Stimulated activated CD8-positive, alpha-beta memory T cell treated with anti-CD3 and anti-CD28 coated beads, Interleukin-15, amount 100 ng/mL, for 48 hours (primary cell): ENCODE results near the gene TXNRD2.
"Not testable (repeated sequence)": the region's sequence is repeated elsewhere in the genome, so short reads cannot be mapped to it uniquely, and the experiment has no call there.

ENCODE experiments used
- DNase-seq, 2 donors: peaks; one replicate each; pipeline ENCODE4 v3.0.0-alpha.2; 2020; ENCODE audit warnings: low read depth in 2 of 2

TXNRD2 gene

DNA sequence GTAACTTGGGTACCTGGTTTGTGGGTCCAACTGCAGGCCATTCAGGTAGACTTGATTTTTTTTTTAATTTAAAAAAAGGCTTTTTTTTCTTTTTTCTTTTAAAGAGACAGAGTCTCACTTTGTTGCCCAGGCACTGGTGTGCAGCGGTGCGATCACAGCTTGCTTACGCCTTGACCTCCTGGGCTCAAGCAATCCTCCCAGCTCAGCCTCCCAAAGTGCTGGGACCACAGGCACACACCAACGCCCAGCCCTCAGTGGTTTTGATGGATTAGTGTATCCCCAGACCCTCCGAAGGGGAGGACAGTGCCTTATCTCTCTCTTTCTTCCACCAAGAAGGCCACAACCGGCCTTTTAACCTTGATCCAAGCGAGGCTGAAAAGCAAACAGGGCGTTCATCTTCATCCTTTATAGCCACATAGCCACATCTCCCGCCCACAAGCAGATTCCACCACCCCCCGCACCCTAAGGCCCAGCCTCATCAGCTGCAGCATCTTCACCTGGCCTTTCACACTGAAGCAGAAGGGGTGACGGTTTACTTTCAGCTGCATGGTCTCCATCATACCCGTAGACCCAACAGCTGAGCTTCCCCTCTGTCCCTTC, 17.6 kb downstream of the TXNRD2 start:
- DNase-seq = no peak

DNA sequence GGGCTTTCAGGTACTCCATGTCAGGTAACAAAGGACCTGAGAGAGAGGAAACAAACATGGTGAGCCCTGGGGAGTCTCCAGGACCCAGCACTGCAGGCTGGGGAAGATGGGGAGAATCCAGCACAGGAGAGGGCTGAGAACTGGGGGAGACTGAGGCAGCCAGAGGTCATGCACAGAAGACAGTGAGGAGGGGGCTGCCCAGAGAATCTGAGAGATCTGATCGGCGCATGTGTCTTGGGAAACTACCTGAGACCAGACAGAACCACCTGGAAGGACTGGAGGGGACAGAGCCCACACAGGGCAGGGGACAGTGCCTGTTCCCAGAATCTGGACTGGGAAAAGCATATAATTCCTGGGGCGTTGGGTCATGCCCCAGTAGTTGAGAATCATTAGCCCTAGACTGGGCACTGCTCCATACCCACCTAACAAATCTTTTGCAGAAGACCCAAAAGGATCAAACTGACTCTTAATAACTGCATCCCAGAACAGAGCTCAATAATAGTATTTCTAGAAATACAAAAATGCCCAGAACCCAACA, 20.0 kb downstream of the TXNRD2 start:
- no peak for DNase-seq

- no peak for DNase-seq
Measured at GRCh38 chr22:19919701-19920363, 21.8 kb downstream of the TXNRD2 start.

GRCh38 chr22:19918332-19919106, 23.1 kb downstream of the TXNRD2 start:
- DNase-seq = no peak

GRCh38 chr22:19917389-19918138, 24.1 kb downstream of the TXNRD2 start:
- DNase-seq = no peak

- DNase-seq = no peak
Measured at GRCh38 chr22:19916941-19917340, 24.7 kb downstream of the TXNRD2 start.

GRCh38 chr22:19916006-19916405, 25.6 kb downstream of the TXNRD2 start:
- no peak for DNase-seq

DNA sequence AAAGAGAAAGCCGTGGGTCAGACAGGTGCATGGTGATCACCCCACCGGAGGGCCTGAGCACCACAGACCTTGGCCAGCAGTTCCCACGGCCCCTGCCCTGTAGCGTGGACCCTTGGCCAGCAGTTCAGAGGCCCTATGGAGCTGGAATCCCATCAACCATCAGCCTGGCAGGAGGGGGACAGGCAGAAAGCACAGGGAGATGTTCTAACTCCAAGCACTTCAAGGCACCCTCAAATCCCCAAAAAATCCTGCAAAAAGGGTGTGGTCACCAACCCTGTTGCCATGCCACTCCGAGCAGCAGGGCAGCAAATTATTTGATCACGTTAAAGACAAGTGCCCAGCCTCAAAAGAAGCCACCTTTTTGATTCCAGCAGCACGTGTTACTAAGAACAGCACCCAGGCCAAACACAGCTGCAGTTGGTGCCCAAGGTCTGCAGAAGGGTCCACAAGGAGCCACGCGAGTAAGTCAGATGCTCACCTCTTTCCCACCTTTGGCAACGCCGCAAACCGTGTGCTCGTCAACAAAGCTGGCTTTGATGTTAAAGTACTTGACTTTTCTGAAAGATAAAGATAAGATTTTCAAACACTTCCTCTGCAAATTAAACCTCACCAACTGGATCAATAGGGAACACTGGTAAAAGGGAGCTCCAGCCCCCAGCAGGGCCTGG, 26.2 kb downstream of the TXNRD2 start:
- DNase-seq = no peak

DNA sequence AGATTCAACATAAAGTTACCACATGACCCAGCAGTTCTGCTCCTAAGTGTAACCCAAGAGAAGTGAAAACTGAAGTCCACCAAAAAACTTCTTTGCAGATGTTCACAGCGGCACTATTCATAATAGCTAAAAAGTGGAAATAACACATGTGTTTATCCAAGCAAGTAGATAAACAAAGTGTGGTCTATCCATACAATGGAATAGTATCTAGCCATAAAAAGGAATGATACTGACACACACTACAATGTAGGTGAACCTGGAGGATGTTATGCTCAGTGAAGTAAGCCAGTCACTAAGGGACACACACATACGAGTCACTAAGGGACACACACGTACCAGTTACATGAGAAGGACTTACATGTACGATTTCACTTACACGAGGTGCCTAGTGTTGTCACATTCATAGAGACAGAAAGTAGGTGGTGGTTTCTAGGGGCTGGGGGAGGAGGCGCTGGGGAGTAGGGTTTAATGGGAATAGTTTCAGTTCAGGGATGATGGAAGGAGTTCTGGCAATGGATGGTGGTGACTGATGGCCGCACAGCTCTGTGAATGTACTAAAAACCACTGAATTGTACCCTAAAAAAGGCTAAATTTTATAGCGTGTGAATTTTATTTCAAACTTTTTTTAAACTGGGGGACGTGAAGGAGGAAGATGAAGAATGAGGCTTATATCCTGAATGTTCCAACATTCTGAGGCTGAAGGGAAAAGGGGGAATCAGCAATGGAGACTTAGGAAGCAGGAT, 27.2 kb downstream of the TXNRD2 start:
- DNase-seq = no peak

DNA sequence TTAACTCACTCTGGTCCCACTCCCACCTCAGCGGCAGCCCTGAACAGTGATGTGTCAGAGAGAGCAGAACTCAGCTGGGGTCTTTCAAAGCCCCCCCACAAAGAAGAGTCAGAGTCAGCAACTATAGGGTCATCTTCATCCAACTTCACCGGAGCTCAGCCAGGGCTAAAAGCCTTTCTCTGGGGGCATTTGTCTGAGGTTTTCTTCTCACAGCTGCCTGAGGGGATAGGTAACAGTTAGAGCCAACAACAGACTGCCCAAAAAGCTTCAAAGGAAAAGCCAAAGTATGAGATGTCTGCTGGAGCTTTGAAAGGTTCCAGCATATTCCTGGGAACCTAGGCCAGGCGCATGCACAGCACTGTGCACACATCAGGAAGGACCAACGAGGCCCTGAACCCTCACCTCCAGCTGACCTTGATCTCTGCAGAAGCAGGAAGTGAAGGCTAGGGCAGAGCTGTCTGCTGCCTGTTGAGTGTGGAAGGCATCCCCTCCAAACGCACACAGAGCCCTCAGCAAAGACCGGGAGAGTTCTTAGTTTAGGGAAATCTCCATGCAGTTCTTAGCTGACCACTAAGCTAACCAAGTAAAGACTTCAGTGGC, 28.2 kb downstream of the TXNRD2 start:
- DNase-seq = no peak

- DNase-seq = no peak
Measured at GRCh38 chr22:19912271-19912999, 29.2 kb downstream of the TXNRD2 start.

DNA sequence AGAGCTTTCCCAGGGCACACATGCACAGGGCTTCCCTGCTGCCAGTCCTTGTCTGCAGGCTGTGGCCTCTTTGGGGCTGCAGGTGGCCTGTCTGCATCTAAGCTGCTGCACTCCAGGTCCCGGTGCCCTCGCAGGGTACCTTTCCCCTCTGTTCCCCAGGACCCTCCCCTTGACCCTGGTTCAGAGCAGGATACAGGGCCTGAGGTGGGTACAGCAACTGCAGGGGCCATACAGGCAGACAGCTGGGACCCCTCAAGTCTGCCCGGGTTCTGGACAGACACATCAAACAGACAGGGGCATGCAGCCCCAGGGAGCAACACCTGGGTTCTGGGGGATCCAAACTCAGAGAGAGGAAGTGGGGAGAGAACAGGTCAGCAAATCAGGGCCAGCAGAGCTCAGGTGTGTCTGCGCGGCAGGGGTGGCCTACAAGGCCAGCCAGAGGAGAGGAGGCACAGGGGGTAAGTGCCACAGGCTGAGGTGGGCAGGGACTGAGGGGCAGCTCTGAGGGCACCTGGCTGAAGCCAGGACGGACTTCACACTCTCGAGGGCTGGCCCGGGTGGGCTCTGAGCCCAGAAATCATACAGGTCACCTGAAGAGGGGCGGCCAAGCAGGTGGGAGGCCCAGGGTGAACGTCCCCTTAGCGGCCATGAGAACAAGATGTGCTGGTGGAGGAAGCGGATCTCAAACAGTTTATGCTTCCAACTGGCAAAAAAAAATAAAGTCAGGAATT, 29.9 kb downstream of the TXNRD2 start:
- DNase-seq = no peak

GRCh38 chr22:19910180-19910744, 31.4 kb downstream of the TXNRD2 start:
- no peak for DNase-seq

- DNase-seq = peak; percentile 51 to 61
Measured at GRCh38 chr22:19909350-19910179, 32.1 kb downstream of the TXNRD2 start.

- not testable (repeated sequence) for DNase-seq
Measured at GRCh38 chr22:19907902-19908301, 33.7 kb downstream of the TXNRD2 start.

DNA sequence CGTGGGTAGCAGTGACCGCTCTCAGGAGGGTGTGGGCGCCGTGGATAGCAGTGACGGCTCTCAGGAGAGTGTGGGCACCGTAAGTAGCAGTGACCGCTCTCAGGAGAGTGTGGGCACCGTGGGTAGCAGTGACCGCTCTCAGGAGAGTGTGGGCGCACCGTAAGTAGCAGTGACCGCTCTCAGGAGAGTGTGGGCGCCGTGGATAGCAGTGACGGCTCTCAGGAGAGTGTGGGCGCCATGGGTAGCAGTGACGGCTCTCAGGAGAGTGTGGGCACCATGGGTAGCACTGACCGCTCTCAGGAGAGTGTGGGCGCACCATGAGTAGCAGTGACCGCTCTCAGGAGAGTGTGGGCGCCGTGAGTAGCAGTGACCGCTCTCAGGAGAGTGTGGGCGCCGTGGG, 34.8 kb downstream of the TXNRD2 start:
- DNase-seq = not testable (repeated sequence)
